ENCODE data around the gene LRP1B. TPM values are rescaled to one million over a fixed set of nuclear protein-coding genes. Genes with fewer than 3 reads are reported as not detected.

The LRP1B gene
- total RNA-seq, 4 donors from 2014 or later: 0.42 to 0.71 (median 0.65) TPM

- H3K27ac ChIP-seq (replicated peaks in 1 of 4): no peak overlapping the region
- no peak for DNase-seq (ENCODE audit: extremely low spot score)
- no peaks in the 10 kb centered on the region for H3K4me1 ChIP-seq
- no peaks in the 10 kb centered on the region for H3K36me3 ChIP-seq
- H3K27me3 ChIP-seq: no peaks in the 10 kb centered on the region
- intact Hi-C loops (cut with DNase I): no loop called here
- H3K4me3 ChIP-seq: no peak overlapping the region
- 90% methylated on average over 6 of the region's 6 CpGs for WGBS
- TF ChIP-seq, protein P1, sequence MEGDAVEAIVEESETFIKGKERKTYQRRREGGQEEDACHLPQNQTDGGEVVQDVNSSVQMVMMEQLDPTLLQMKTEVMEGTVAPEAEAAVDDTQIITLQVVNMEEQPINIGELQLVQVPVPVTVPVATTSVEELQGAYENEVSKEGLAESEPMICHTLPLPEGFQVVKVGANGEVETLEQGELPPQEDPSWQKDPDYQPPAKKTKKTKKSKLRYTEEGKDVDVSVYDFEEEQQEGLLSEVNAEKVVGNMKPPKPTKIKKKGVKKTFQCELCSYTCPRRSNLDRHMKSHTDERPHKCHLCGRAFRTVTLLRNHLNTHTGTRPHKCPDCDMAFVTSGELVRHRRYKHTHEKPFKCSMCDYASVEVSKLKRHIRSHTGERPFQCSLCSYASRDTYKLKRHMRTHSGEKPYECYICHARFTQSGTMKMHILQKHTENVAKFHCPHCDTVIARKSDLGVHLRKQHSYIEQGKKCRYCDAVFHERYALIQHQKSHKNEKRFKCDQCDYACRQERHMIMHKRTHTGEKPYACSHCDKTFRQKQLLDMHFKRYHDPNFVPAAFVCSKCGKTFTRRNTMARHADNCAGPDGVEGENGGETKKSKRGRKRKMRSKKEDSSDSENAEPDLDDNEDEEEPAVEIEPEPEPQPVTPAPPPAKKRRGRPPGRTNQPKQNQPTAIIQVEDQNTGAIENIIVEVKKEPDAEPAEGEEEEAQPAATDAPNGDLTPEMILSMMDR (IDR thresholded peaks at IDR 0.05): no peak
- TF ChIP-seq POLR2AphosphoS5 (IDR thresholded peaks at IDR 0.05): no peak
- no peaks in the 10 kb centered on the region for H3K9me3 ChIP-seq
Measured at GRCh38 chr2:140262908-140263307, 1867.9 kb downstream of the LRP1B start.

GRCh38 chr2:140257692-140258300 lies 1873.0 kb downstream of the LRP1B start:
- Histone ChIP-seq H3K27me3 (no peaks in the 10 kb centered on the region), H3K27ac (replicated peaks in 1 of 4) (no peak overlapping the region), H3K9me3 (no peaks in the 10 kb centered on the region), H3K4me3 (no peak overlapping the region), H3K4me1 (no peaks in the 10 kb centered on the region), H3K36me3 (no peaks in the 10 kb centered on the region)
- TF ChIP-seq EP300 (IDR thresholded peaks at IDR 0.05) (no peak), POLR2A (IDR thresholded peaks at IDR 0.05; ENCODE audit: low read depth) (no peak), POLR2AphosphoS5 (IDR thresholded peaks at IDR 0.05) (no peak)
- TF ChIP-seq, protein P1 (IDR thresholded peaks at IDR 0.05): no peak
- intact Hi-C loops (cut with DNase I): no loop called here
- DNase-seq (ENCODE audit: extremely low spot score): no peak
- WGBS: 77% methylated on average over 2 of the region's 2 CpGs

DNA sequence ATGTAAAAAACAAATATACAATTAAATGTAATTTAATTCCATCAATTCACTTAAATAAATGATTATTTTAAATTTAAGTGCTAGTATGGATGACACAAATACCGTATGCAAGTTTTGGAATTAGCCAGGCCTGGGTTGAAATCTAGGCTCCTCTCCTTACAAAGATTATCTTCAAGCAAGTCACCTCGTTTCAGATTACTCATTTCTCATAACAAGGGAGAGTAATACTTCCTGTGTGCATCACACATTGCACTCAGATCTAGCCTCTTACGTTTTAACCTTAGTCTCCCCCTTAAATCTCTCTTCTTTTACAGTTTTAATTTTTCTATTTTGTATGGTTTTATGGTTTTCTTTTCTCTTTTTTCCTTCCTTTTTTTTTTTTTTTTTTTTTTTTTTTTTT lies 1874.7 kb downstream of the LRP1B start:
- no peak overlapping the region for H3K27ac ChIP-seq (replicated peaks in 1 of 4)
- DNase-seq (ENCODE audit: extremely low spot score): no peak
- WGBS: 74% methylated on average over 3 of the region's 3 CpGs
- no peaks in the 10 kb centered on the region for H3K9me3 ChIP-seq
- no peaks in the 10 kb centered on the region for H3K36me3 ChIP-seq
- no peak overlapping the region for H3K4me3 ChIP-seq
- no peak for TF ChIP-seq EP300 (IDR thresholded peaks at IDR 0.05)
- TF ChIP-seq POLR2A (IDR thresholded peaks at IDR 0.05; ENCODE audit: low read depth): no peak
- TF ChIP-seq POLR2AphosphoS5 (IDR thresholded peaks at IDR 0.05): no peak
- TF ChIP-seq, protein P1 (IDR thresholded peaks at IDR 0.05): no peak
- no peaks in the 10 kb centered on the region for H3K27me3 ChIP-seq
- H3K4me1 ChIP-seq: no peaks in the 10 kb centered on the region
- intact Hi-C loops (cut with DNase I): no loop called here

DNA sequence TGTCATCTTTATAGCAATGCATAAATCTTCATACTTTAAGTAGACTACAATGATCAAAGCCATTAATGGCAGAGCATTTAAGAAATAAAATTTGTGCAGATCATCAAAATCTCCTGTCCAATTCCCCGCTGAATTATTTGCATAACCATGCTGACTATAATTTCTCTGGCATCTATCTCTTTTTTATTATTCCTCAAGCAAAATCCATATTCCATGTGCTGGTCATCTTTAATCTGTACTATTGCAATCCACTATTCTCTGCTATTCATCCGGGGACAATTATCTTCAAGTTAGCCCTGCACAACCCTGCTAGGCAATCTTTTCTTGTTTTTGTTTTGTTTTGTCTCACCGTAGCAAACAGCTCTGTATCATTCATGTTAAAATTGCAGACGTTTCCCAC lies 1881.0 kb downstream of the LRP1B start:
- Histone ChIP-seq H3K36me3 (no peaks in the 10 kb centered on the region), H3K9me3 (no peaks in the 10 kb centered on the region), H3K4me1 (no peaks in the 10 kb centered on the region), H3K27me3 (no peaks in the 10 kb centered on the region), H3K27ac (replicated peaks in 1 of 4) (no peak overlapping the region), H3K4me3 (no peak overlapping the region)
- TF ChIP-seq, protein P1 (IDR thresholded peaks at IDR 0.05): no peak
- TF ChIP-seq EP300 (IDR thresholded peaks at IDR 0.05) (no peak), POLR2AphosphoS5 (IDR thresholded peaks at IDR 0.05) (no peak), POLR2A (IDR thresholded peaks at IDR 0.05; ENCODE audit: low read depth) (no peak)
- intact Hi-C loops (cut with DNase I): no loop called here
- DNase-seq (ENCODE audit: extremely low spot score): no peak
- WGBS: 71% methylated on average over 4 of the region's 4 CpGs

GRCh38 chr2:140248623-140249022 lies 1882.2 kb downstream of the LRP1B start:
- Histone ChIP-seq H3K27me3 (no peaks in the 10 kb centered on the region), H3K9me3 (no peaks in the 10 kb centered on the region), H3K4me1 (no peaks in the 10 kb centered on the region), H3K36me3 (no peaks in the 10 kb centered on the region), H3K4me3 (no peak overlapping the region), H3K27ac (replicated peaks in 1 of 4) (no peak overlapping the region)
- WGBS: 72% methylated on average over 2 of the region's 2 CpGs
- no peak for TF ChIP-seq POLR2A (IDR thresholded peaks at IDR 0.05; ENCODE audit: low read depth)
- TF ChIP-seq, protein P1 (IDR thresholded peaks at IDR 0.05): no peak
- TF ChIP-seq EP300 (IDR thresholded peaks at IDR 0.05): no peak
- TF ChIP-seq POLR2AphosphoS5 (IDR thresholded peaks at IDR 0.05): no peak
- no peak for DNase-seq (ENCODE audit: extremely low spot score)
- intact Hi-C loops (cut with DNase I): no loop called here

All from esophagus muscularis mucosa (tissue), 4 donors.